ENCODE measurements around the gene MCEE.
A peak's percentile ranks its signal among the peaks of the same experiment; 100 is the strongest.

MCEE gene

DNA sequence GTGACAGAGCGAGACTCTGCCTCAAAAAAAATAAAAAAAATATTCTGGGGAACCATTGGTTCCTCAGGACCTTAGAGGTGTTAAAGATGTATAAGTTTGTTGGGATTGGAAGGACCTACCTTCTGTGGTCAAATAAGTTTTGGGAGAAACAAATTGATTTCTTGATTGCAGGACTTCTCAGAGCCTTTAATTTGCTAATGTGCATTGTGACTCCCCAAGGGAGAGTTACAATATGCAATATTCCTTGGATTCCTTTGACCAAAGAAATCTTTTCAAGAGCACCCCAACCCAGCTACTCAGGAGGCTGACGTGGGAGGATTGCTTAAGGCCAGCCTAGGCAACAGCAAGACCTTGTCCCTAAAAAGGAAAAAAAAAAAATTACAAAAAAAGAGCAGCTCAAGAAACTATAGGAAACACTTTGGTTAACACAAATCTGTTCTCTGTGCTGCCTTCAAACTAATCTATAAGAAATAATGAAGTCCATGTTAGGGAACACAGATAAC, 55.1 kb downstream of the MCEE start:
- DNase-seq, result no peak

DNA sequence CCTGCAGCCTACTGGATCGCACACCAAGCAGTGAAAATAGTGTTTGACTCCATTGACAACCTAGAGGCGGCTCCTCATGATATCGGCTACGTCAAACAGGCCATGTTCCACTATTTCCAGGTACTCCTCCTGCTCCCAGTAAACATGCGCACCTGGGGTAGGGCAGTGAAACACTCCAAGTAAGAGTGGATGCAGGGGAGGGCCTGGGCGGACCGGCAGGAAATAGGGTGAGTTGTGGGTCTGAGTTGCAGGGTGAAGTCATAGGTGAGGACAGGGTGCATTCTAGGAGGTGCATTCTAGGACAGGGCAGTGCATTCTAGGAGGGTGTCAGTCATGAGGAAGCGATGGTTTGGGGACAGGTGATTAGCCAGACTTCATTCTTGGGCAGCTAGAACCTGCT, 56.6 kb downstream of the MCEE start:
- DNase-seq, result no peak

DNA sequence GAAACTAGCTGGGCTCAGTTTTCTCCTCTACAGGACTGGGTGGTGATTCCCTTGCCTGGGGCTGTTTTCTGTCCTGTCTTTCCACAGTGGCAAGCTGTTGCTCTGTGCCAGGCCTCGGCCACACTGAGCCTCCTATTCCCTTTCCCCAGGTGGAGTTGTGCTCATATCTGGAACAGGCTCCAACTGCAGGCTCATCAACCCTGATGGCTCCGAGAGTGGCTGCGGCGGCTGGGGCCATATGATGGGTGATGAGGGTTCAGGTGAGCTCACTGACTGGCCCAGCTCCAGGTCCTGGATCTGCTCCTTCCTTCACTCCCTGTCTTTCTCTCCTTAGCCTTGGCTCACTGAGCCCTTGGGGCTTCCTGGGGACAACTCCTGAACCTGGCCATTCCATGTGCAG, 57.5 kb downstream of the MCEE start:
- DNase-seq, result no peak

DNA sequence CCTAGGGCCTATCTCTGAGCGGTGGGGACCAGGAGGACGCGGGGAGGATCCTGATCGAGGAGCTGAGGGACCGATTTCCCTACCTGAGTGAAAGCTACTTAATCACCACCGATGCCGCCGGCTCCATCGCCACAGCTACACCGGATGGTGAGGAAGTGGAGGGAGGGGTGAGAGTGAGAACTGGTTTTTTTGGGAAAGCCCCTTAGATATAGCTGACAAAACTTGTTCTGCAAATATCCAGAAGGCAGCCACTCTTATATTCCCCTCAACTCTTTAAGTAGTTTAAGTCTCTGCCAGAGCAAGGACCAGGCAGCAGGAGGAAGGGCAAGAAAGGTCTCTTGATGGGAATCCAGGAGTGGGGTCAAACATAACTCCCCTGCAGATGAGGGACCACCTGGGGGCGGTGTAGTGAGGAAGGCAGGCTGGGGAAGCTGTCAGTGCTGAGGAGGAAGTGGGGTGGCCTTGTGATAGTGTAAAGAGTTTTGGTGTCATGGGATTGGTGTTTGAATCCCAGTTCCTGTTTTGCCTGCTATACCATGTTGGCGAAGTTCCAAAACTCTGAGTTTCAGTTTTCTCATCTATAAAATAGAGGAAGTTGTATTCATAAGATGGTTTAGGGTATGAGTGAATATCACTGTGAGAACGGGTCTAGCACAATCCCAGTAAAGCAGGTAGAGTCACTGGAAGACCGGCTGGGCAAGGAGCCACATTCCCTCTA, 58.2 kb downstream of the MCEE start:
- peak; percentile 68 to 70 for DNase-seq

DNA sequence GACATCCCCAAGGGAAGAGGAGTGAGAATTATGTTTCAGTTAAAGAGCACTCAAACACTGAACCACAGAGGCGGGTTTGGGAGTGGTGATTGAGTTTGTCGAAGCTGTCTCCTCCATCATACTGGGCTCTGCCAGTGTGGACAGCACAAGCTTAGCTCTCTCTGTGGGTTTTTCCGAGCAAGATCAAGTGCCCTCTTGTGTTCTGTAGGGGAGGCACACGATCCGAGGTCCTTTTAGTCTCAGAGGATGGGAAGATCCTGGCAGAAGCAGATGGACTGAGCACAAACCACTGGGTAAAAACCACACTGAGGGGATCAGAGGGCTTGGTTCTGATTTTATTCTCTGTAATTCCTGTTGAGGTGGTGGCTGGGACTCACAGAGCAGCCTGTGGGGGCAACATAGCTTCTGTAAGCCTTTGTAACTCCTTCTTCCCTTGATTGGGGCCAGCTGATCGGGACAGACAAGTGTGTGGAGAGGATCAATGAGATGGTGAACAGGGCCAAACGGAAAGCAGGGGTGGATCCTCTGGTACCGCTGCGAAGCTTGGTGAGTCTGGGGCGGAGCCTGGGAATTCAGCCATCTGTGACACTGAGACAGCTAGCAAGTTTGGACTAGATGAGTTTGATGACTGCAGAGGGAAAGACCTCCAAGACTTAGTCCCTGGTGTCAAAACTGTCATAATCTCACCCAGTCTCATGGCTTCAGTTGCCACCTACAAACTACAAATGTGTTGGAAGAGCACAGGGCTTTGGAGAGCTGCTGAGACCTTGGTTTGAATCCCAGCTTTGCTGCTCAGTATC, 59.5 kb downstream of the MCEE start:
- no peak for DNase-seq

DNA sequence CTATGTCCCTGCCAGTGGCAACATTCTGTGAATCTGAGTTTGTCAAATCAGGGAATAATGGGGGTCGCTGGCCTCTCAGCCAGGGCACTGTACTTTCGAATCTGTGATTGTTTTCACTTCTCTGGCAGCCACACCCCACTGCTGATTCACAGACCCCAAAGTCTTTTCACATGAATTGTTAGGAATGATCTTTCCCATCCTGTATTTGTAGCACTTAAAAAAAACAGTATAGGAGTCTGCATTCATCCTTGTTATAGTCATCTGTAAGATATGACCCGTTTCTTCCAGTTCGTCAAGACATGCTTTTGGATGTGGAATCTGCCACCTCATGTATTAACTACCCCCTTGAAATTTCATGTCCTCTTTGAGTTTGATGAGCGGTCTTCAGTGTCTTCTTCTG, 60.7 kb downstream of the MCEE start:
- DNase-seq, result no peak

DNA sequence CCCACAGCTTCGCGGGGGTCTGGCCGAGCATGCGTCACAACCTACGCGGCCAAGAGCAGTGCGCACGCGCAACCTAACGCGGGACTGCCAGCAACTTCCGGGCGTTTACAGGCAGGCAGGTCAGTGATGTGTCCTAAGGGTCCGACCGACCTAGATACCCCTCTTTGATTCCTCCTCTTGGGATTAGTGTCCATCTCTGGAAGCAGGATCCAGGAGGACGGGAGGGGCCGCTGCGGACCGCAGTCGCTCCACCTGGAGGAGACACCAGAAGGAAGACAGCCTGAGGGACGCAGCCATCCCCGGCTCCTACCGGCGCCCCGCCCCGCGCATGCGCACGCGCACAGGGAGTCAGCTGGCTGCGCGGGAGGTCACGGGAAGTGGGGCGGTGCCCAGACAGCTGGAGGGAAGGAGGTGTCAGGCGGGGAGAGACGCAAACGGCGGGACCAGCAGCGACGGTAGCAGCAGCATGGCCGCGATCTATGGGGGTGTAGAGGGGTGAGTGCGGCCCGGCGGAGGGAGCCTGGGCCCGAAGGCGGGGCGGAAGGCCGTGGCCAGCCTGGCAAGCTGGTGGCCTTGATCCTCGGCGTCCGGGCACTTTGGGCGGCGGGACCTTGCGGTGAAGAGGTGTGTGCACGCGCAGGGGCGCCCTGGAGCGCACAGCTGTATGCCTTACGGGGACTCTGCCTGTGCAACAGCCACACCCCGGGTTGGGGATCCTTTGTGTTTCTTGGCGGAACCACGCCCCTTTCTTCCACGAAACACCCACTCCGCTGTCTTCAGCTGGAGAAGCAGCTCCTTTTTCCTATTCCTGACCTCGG, 61.6 kb downstream of the MCEE start, which contains the start of gene NAGK:
Gene NAGK (plus strand): TSS at position 431 of the 818 bp plus-strand sequence. CDS start 36 bp downstream, at position 467.
- peak; percentile 97 to 98 for DNase-seq

DNA sequence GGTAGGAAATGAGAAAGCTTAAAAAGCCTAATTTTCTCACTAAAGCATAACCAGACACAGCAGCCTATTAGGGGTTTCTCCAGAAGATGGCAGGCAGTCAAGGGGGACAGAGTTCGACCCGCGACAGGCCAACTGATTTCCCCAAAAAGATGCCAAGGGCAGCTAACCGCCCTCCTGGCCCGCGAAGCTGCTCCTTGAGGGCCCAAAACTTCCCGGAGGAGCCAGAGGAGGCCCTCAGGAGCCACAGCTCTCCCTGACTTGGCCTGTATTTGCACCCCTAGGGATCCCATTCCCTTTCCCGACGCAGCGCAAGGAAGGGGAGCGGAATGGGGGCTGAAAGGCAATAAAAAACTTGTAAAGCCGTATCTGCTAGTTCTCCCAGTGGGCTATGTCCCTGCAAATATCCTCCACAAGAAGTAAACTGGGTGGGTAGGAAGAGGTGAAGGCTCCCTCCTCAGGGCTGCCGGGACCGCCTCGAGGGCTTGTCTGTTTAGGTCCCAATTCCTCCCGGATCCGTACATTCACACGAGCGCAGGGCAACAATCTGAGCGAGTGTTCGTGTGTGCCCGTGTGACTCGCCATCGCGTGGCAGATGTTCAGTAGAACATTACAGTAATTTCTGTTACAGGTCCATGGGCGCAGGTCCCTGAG, 62.3 kb downstream of the MCEE start:
- DNase-seq, result peak in 1 of 2 donors; percentile 36

DNA sequence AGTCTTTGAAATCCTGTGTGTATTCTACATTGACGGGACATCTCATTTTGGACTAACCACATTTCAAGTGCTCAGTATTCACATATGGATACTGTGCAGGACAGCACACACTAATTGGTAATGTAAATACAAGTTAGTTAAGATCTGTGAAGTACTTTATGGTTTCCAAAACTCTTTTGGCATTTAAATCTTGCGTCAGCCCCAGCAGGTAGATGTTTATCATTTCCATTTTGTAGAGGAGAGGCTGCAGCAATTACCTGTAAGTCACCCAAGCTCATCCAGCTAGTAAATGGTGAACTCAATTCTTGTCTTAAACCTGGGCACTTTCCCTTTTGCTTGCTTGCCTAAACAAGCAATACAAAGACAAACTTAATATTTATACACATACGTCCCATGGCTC, 63.2 kb downstream of the MCEE start:
- DNase-seq, result no peak

DNA sequence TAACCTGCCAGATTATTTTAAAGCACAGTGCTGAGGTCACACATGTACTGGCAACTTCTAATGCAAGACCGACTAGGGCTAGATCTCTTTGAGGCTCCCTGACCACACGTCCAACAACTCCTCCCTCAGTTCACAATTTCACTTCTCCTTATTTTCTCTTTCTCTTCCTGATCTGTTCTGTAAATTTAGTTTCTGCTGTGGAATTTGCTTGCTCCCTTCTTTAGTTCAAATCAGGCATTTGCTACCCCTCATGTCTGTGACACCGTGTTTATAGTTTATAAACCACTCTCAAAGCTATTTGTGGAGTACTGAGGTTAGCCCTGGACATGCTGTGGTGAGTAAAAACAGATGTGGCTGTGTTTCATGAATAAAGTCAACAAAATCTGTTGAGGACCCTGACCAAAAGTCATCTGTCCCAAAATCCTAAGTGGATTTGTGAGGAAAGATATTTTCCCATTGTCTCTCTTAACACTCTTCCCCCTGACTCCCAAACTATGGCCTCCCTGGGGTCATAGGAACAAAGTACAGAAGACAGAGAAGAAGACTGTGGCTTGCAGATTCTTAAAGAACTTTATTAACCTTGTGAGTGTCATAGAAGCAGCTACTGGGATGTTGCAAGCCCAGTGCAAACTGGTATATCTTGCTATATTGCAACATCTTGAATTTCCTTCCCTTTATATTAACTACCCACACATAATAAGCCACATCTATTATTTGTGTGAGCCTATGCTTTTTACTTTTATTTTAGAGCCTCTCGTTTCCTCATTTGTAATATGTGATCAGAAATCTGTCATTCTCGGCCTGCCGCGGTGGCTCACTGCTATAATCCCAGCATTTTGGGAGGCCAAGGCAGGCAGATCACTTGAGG, 65.0 kb downstream of the MCEE start:
- DNase-seq, result peak in 1 of 2 donors; percentile 32

DNA sequence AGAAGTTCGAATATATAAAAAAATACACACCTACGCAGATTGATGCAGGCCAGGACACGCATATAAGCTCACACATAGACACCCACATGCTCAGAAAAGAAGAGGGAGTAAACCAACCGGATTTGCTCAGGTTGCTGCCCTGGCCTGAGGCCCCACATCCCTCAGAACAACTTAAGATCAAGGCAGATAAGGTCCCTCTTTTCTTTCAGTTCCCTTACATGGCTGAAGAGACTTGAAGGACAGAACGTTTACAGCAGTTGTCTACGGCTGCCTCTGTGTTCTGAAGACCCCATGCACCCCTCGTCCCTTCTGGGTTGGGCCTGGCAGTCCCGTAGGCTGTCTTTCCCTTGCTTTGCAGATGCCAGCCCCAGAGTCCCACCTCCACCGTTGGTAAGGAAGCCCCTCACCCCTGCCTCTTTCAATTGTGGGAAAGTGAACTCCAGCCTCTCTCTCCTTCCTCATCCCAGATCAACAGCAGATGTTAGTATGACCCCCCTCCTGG, 65.9 kb downstream of the MCEE start:
- no peak for DNase-seq

DNA sequence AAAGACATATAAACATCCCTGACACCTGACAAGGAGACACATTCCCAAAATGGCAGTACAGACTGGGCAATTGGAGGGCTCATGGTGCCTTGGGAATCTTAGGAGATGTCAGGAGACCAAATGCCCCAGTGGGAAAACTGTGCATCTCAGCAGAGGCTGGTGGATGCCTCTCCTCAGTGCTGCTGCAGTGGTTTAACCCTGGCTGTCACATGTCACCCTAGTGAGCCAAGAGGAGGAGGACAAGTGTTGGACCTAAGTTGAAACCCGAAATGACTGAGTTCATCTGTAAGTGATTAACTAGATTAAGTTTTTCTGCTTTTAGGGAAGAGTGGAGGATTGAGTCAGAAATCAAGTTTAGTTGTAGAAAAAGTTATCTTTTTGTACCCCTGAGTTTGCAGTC, 66.8 kb downstream of the MCEE start:
- no peak for DNase-seq

DNA sequence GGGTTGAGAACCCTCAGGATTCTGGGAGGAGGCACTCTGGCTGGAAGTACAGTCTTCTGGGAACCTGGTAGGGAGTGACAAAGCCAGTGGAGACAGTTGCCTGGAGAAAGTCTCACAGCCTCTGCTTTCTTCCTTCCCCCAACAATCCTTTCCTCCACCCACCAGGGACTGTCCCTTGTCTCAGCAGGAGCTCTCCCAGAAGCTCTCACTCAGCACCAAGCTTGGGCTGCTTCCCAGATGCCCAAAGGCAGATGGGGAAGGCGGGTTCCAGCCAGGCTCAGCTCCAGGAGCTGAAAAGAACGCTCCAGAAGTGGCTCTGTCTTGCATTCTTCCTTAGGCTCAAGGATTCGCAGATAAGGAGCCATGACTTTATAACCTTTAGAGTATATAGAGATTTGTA, 69.2 kb downstream of the MCEE start:
- DNase-seq, result no peak

DNA sequence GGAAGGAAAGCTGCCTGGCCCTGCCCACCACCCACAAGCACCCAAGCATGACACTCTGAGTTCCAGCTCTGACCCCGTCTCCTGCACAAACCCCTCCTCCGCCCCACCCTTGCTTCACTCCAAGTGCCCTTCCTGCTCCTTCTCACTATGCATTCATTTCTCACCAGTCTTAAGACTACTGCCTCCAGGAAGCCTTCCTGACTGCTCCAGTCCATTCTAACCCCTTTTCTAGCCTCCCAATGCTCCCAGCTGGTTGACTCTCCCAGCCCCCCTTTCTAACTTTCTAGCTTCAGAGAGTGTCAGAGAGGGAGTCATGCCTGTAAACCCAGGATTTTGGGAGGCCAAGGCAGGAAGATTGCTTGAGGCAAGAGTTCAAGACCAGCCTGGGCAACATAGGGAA, 69.8 kb downstream of the MCEE start:
- DNase-seq, result no peak
